ENCODE data around the gene ASTN2.

ASTN2 gene

GRCh38 chr9:116437411-116438370 is 977.2 kb downstream of the ASTN2 start:
- Histone ChIP-seq H3K27ac (no peak overlapping the region), H3K4me3 (no peak overlapping the region)
- no peak for DNase-seq (ENCODE audit: low spot score)
- no peak for TF ChIP-seq CTCF (IDR thresholded peaks at IDR 0.05)

DNA sequence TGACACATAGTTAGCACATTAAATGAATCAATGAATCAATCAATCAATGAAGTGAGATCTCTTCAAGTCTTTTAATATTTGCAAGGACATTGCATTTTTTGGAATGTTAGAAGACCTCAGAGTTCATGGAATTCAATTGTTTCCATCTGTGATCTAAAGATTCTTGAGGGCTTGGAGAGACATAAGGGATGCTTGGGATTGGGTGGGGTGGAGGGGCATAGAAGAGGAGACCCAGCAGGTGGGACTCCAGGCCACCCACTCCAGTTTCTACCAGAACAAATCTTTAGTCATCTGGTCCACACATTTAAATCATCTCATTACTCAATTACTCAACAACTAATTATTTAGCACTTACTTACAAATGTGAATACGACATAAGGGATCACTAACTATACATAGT is 978.7 kb downstream of the ASTN2 start:
- TF ChIP-seq CTCF (IDR thresholded peaks at IDR 0.05), result no peak
- no peak overlapping the region for H3K4me3 ChIP-seq
- no peak for DNase-seq (ENCODE audit: low spot score)
- H3K27ac ChIP-seq, result no peak overlapping the region

DNA sequence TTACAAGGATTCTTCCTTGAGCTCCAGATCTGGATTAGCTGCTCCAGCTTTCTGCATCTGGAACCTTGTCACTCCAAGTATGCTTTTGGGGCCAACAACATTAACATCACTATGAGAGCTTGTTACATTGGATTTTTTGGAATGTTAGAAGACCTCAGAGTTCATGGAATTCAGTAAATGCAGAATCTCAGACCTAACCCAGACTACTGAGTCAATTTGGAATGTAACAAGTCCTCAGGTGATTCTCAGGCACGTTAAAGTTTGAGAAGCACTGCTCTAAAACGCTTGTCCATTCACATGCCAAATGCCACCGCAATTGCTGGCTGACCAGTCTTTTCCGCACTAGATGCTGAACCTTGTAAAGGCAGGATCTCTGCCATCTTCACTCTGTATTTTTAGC is 979.2 kb downstream of the ASTN2 start:
- Histone ChIP-seq H3K27ac (no peak overlapping the region), H3K4me3 (no peak overlapping the region)
- TF ChIP-seq CTCF (IDR thresholded peaks at IDR 0.05), result no peak
- no peak for DNase-seq (ENCODE audit: low spot score)

- no peak overlapping the region for H3K27ac ChIP-seq
- DNase-seq (ENCODE audit: low spot score), result no peak
- no peak for TF ChIP-seq CTCF (IDR thresholded peaks at IDR 0.05)
These were observed 980.5 kb downstream of the ASTN2 start for GRCh38 chr9:116434314-116434713.

DNA sequence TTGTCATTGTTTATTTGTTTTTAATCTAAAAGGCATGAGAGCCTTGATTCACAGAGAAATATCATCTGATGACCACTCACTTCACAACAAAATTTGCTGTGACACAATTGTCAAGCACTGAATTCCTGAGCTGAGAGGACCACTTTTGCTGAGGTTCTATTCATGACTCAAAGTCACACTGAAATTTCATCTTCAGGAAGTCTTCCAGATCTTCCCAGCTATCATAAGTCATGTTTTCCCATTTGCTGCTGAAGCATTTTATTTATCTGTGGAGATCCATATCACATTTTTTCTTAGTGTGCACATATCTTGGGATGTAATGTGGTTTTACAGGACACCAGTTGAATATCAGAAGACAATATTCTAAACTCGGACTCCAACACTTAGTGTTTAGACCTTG is 982.8 kb downstream of the ASTN2 start:
- no peak for DNase-seq (ENCODE audit: low spot score)

More at GRCh38 chr9:116434314-116434713, 980.5 kb downstream of the ASTN2 start:
- H3K4me3 ChIP-seq, result no peak overlapping the region

DNA sequence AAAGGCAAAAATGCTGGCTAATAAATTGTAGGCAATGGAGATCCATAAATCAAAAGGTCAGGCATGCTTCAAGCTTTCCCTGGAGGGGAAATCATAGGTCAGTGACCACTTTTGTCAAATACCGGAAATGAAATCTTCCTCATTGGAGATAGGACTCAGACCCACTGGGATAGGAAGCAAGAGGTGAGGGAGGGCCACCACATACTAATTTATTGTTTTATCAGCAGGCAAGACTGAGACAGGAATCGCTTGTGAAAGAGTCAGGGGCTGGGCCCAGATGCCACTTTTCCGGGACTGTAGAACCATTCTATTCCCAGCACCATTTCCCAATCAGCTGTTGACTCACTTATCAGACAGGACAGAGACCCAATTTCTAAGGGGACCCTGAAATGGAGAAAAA is 984.0 kb downstream of the ASTN2 start:
- no peak for DNase-seq (ENCODE audit: low spot score)
- TF ChIP-seq CTCF (IDR thresholded peaks at IDR 0.05), result no peak
- Histone ChIP-seq H3K4me3 (no peak overlapping the region), H3K27ac (no peak overlapping the region)

More for the DNA sequence above, 982.8 kb downstream of the ASTN2 start:
- TF ChIP-seq CTCF (IDR thresholded peaks at IDR 0.05), result no peak
- Histone ChIP-seq H3K27ac (no peak overlapping the region), H3K4me3 (no peak overlapping the region)

- Histone ChIP-seq H3K4me3 (no peak overlapping the region), H3K27ac (no peak overlapping the region)
- no peak for TF ChIP-seq CTCF (IDR thresholded peaks at IDR 0.05)
- DNase-seq (ENCODE audit: low spot score), result no peak
These were observed 989.6 kb downstream of the ASTN2 start for GRCh38 chr9:116425244-116425643.
